CD4-positive, alpha-beta T cell treated with Interleukin-4 for 1 hour (primary cell): ENCODE results near the gene MAPKBP1.
"Not testable (repeated sequence)": the region's sequence is repeated elsewhere in the genome, so short reads cannot be mapped to it uniquely, and the experiment has no call there.

ENCODE experiments used
- DNase-seq, 2 donors: peaks; one replicate each; pipeline ENCODE4 v3.0.0-alpha.2; 2020 to 2022

The MAPKBP1 gene, protein sequence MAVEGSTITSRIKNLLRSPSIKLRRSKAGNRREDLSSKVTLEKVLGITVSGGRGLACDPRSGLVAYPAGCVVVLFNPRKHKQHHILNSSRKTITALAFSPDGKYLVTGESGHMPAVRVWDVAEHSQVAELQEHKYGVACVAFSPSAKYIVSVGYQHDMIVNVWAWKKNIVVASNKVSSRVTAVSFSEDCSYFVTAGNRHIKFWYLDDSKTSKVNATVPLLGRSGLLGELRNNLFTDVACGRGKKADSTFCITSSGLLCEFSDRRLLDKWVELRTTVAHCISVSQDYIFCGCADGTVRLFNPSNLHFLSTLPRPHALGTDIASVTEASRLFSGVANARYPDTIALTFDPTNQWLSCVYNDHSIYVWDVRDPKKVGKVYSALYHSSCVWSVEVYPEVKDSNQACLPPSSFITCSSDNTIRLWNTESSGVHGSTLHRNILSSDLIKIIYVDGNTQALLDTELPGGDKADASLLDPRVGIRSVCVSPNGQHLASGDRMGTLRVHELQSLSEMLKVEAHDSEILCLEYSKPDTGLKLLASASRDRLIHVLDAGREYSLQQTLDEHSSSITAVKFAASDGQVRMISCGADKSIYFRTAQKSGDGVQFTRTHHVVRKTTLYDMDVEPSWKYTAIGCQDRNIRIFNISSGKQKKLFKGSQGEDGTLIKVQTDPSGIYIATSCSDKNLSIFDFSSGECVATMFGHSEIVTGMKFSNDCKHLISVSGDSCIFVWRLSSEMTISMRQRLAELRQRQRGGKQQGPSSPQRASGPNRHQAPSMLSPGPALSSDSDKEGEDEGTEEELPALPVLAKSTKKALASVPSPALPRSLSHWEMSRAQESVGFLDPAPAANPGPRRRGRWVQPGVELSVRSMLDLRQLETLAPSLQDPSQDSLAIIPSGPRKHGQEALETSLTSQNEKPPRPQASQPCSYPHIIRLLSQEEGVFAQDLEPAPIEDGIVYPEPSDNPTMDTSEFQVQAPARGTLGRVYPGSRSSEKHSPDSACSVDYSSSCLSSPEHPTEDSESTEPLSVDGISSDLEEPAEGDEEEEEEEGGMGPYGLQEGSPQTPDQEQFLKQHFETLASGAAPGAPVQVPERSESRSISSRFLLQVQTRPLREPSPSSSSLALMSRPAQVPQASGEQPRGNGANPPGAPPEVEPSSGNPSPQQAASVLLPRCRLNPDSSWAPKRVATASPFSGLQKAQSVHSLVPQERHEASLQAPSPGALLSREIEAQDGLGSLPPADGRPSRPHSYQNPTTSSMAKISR (N-terminal part only)

DNA sequence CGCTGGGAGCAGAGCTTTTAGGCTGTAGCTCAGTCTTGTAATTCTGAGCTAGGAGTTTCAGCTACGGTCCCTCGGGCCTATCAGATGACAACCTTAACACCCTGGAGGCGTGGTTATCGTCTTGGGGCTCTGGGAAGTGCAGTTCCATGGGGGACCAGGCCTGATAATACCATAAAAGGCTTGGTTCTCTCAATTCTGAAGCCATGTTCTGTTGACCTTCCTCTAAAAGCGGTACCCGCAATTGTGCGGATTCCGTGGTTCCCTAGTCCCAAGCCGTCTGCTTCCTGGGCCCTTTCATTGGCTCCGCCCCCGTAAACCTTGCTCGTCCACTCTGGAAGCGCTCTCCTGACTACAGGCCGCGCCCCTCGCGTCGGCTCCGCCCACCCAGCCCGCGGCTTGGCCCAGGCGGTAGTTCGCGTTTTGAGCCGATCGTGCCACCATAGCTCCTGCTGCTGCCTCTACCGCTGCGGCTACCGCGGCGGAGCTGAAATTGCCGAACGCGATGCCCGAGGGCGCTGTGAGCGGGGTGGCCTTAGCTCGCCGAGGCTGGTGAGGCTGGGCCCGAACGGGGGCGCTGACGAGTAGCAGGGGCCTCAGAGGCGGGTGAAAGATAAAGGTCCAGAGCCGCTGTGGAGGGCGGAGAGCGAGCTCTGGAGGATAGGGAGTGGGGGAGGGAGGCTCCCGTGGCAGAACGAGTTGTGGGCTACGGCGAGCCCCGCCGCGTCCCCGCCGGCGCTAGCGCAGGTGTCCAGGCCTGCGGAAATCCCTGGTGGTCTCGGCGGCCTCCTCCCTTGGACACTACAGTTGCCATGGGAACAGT, at the start of gene MAPKBP1:
TSS of gene MAPKBP1 (plus strand) at position 423 of the 820 bp plus-strand sequence. CDS start 792 bp downstream, outside the sequence.
- DNase-seq, result peak; percentile 98

DNA sequence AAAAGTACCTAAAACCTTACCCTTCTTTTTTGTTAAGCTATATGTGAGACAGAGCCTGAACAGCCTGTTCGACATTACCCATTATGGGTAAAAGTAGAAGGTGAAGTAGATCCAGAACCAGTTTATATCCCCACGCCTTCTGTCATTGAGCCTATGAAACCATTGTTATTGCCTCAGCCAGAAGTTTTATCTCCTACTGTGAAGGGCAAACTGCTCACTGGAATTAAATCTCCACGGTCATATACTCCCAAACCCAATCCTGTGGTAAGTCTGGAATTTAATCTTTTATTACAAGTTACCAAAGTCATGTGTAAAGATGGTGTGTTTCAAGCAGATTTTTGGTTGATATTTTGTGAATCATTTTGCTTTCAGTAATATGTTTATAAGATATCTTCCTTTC, 47.1 kb upstream of the MAPKBP1 start:
- DNase-seq, result no peak

DNA sequence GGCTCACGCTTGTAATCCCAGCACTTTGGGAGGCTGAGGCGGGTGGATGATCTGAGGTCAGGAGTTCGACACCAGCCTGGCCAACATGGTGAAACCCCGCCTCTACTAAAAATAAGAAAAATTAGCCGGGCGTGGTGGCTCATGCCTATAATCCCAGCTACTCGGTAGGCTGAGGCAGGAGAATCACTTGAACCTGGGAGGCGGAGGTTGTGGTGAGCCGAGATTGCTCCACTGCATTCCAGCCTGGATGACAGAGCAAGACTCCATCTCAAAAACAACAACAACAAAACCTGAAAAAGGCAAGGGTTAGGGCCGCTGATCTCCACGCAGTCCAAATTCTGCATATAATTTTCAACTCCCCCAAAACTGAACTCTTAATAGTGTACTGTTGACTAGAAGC, 46.2 kb upstream of the MAPKBP1 start:
- not testable (repeated sequence) for DNase-seq

DNA sequence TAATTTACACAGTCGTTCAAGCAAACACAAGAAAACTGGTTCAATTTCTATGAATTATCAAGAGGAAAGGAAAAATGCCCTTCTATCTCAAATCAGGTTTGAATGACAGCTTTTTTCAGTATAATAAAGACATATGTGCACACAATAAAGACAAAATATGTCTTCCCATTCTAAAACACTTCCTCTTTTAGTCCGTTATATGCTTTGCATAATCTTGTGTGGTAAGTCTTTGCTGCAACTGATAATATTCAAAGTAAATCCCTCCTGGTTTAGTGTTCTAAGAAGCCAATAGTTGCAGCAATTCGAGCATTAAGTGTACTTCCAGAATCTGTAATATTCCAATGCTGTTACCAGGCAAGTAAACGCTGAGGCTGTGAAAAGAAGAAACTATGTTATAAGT, 43.7 kb upstream of the MAPKBP1 start:
- DNase-seq, result no peak

DNA sequence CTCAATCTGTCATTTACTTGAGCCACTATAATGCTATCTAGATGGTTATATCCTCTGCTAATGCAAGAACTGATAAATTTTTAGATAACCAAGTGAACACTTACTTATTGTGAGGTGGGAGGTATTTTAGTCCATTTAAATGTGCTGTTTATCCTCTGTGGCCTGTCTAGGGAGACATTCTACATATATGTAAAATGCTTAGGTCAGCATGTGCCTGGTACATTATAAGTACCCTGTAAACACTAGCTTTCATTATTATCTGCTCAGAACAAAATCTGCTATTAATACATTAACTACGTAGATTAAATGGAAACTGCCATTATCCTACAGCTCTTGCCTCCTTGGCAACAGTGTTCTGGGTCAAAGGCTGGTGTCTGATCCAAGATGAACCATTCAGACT, 41.8 kb upstream of the MAPKBP1 start:
- DNase-seq, result no peak

DNA sequence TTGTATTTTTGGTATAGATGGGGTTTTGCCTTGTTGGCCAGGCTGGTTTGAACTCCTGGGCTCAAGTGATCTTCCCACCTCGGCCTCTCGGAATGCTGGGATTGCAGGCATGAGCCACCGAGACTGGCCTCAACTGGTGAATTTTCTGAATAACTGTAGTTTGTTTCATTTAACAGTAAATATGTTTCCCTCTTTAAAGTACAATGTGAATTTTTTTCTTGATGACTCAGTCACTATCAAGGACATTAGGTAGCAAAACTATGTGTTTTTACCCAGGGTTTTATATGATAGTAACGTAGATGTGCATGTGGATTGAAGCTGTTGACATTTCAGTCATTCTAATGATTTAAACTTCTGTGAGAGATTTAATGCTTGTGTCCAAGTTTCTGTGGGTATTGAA, 40.2 kb upstream of the MAPKBP1 start:
- DNase-seq, result no peak

DNA sequence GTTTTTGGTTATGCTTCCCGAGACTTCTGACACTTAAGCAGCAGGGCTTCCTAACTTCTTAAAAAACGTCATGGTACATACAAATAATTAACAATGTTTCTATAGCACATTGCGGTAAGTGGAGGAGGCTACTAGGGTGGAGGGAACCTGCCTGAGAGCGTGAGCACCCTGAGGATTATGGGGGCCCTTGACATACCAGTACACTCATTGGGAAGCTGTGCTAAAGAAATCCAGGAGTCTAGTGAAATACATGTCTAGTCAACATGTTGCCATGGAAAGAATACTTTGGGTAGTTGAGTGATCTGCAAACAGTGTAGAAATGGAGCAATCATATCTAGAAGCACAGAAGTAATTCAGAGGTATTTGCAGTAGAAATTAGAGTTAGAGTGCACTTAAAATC, 39.2 kb upstream of the MAPKBP1 start:
- no peak for DNase-seq

DNA sequence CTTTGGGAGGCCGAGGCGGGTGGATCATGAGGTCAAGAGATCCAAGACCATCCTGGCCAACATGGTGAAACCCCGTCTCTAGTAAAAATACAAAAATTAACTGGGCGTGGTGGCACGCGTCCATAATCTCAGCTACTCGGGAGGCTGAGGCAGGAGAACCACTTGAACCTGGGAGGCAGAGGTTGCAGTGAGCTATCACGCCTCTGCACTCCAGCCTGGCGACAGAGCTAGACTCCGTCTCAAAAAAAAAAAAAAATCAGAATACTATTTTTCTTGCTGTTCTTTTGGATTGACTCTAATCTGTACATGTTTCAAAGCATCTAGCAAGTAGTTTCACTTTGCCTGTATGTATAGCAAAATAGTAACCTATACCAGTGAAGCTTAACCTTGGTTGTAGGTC, 38.8 kb upstream of the MAPKBP1 start:
- not testable (repeated sequence) for DNase-seq

DNA sequence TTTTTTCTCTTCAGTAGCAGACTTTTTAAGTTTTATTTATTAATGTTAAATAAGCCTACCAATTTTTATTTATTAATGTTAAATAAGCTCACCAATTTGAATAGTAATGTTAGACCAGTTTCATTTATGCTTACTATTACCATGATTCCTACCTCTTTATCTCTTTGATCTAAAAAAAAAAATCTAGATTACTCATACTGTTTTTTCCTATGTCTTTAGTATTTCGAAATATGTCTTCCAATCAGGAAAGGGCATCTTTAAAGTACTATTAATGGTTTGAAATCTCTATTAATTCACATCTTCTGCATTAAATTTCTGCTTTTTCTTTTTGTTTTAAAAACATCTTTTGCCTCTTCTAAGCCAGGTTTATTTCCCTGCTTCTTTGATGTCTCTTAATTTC, 27.5 kb upstream of the MAPKBP1 start:
- no peak for DNase-seq

DNA sequence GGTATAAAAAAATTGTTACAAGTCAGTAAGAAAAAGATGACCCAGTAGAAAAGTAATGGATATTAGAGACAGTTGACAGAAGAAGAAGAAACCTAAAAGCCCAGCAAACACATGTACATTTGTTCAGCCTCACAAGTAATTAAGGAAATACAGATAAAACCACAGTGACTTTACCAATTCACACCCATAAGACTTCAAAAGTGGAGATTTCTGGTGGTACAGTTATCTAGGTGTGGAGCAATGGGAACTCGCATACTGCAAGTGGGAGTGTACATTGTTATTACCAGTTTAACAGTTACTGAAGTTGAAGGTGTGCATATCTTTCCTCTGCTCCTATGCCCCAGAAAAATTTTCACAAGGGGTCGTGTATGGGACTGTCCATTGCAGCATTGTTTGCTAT, 18.1 kb upstream of the MAPKBP1 start:
- DNase-seq, result no peak

DNA sequence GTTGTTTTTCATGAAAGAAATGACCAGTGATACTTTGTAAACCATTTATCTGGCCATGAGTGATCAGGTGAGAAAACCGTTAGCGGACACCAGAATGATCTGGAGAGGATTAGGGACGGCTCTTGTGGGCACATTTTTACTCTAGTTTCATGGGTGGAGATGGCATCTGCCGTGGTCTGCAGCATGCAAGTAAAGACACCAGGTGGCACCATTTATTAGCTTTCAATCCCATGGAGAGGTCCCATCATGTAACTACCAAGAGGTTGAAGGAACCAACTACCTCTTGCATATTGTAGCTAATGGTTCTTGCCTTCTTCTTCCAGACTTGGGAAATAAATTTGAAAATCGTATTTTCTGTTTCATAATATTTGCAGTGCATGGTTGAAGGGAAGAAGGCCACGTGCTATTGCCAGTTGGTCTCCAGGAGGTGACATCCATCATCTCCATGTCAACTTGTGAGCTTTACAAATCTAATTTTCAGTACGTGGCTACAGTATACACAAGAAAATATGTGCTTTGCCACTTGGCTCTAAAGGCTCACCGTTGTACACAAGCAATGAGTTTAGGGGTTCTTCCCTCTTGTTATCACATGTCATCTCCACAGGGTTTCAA, 1.5 kb upstream of the MAPKBP1 start:
- peak; percentile 72 to 82 for DNase-seq

DNA sequence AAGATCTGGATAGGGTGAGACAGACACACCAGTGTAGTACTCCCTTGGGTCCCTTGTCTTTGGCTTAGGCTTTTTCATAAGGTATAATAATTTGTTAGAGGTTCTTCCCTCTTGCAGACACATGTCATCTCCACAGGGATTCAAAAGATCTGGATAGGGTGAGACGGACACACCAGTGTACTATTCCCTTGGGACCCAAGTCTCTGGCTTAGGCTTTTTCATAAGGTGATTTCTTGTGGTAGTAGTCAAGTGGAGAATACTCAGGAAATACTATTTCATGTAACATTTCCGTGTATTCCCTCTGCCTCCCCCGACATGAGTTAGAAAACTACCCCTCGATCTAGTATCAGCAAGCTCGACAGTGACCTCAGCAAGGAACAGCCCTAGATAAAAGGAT, 954 bp upstream of the MAPKBP1 start:
- DNase-seq, result no peak

DNA sequence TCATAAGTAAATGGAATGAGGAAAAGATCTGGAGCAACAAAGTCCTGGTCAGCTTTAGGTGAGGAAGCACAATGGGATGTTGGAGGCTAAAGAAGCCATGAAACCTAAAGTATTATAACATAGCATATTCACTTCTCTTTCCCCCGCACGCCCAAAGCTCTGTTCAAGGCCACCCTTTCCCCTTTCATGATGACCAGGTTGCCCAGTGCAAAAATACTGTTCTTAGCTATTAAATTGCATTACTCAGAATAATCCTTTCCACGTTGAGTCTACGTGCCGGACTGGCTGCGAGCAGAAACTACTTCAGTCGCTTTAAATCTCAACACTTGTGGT, 589 bp upstream of the MAPKBP1 start:
- DNase-seq, result no peak

DNA sequence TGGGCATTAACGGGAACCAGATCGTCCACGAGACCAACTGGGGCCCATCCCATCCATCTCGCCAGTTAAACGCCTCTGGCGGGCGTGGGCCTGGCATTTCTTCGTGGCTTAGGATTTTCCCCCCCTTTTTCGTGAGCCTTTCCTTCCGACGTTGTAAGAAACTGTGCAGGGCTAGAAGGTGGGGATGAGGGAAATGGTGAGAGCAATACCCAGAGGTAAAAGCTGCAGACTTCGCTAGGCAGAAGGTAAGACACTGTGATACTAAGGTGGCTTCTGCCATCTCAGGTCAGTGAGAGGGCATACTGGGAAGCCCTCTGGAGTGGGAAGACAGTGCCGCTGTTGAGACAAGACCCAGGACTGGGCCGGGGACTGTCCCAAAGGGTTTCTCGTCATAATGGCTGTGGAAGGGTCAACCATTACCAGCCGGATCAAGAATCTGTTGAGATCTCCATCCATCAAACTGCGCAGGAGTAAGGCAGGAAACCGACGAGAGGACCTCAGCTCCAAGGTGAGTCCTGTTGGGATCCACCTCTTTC, 666 bp downstream of the MAPKBP1 start:
- no peak for DNase-seq

DNA sequence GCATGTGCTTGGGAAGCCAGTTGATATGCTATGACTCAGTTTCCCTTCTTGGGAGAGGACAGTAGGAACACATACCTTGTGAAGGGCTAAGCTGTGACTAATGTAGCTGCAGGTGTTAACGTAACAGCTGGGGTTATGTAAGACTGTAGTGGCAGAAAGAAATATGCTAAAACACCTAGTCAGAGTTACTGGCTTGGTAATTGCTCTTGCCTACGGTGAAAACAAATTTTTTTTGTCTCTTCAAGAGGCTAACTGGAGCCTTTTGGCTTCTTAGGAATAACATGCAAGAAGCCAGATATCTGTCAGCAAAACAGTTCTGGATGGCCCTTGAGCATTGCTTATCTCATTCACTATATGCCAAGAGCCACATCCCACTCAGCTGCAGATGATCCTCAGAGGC, 1.4 kb downstream of the MAPKBP1 start:
- DNase-seq, result no peak

DNA sequence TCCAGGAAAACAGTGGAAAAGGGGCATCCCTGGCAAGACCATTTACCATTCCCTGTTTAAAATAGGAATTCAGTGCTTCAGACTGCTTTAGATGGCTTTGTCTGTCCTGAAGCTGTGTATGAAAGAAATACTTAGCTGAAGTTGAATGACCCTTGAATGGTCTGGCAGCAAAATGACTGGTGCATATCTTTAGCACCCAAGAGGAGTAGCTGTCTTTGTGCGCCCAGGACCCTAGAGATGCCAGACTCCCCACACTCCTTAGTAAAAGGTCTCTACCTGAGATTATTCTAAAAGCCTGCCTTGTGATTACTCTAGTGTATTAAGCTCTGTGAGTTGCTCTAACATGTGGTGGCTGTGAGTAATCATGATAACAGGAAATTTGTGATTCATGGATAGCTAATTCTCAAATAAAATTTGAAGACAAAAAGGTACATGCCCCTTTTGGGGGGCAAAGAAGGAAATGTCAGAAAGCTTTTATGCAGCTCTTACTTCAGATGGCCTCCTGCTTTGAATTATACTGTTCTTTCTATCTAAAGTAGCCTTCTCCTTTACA, 3.2 kb downstream of the MAPKBP1 start:
- no peak for DNase-seq

DNA sequence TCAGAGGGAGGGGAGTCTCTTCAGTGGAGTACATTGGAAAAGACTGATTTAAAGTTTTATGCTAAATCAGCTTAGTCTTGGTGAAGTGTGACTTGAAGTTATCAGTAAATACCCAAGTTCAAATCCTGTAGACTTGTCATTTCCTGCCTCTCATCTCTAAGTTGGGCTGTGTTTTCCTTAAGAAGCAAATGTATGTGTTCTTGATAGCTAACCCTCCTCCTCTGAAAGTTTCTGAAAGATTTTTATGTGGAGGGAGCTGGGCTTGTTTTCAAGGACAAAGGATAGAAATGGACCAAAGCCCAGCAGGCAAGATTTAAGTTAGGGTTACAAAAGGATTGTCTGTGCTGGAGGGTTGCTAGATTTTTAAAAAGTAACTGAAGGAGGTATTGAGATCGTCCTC, 4.2 kb downstream of the MAPKBP1 start:
- no peak for DNase-seq

DNA sequence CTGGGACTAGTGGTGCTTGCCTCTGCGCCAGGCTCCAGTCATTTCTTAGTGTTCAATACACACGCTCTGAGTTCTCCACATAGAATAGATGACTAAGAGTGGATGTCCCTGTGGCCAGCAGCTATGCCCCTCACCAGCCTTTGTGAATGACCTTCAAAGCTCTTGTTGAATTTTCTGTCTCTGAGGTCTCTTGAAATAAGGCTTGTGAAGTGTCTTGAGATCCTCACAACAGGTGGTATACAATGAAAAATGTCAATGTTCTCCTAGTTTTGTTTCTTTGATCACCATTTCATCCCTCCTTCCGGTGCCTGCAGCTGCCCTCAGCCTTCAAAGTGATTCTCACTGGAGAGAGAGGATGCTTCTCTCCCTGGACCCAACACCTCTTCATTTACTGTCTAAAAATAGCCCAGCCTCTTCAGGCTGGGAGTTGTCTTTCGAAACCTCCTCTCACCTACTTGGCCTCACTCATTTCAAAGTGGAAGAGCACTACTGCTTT, 5.4 kb downstream of the MAPKBP1 start:
- no peak for DNase-seq

DNA sequence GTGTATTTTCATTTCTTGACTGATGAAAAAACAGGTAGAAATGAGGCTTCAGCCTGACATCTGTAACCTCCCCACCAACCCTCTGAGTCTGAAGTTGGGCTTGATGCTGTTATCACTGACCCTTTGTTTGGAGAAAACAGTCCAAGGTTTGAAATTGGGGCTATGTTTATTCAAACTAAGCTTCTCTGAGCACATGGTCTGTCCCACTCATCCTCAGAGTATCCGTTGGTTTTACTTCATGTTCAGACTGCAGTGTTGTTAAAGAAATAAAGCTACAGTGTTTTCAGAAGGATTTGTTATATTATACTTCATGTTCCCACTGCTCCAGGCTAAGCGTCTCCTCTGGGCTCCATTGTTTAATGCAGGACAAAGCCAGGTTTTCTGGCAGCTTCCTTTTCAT, 6.0 kb downstream of the MAPKBP1 start:
- DNase-seq, result no peak

DNA sequence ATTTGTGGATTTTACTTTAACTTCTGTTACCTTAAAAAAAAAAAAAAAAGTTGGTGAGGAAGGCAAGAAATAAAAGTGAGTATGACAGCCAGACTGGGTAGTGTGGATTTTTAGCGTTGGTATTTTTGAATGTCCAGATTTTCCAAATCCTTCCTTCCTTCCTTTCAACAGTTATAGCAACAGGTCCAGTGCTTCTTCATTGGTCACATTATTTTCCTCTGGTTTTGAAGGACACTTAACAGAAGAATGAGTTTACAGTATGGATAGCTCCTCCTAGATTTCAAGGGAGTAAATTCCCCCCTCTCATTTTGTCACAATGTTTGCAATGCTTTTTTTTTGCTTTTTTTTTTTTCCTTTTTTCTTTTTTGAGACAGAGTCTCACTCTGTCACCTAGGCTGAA, 6.4 kb downstream of the MAPKBP1 start:
- DNase-seq, result no peak
